SIG-M5 treated with dmso at 0.1 percent for 504 hours (cell line): ENCODE data around the gene ACHE.
"Not testable (repeated sequence)": the region's sequence is repeated elsewhere in the genome, so short reads cannot be mapped to it uniquely, and the experiment has no call there.

Source experiments
- DNase-seq: peaks from one replicate; lab custom pipeline; 2025; ENCODE audit not compliant: unreplicated experiment; lab: John Stamatoyannopoulos, UW

Gene ACHE

DNA sequence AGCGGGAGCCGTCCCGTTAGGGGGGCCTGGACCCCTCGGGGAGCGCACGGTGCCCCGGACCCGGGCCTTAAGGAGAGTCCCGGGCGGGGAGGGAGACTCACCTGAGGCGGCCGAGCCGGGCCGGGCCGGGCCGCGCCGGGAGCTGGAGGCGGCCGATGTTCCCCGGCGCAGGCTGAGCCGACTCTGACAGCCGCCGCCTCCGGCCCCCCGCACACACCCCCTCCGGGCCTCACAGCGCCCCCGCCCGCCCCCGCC, at the start of gene ACHE:
TSS of gene ACHE (minus strand) at position 188 of the 255 bp plus-strand sequence. CDS start 1,656 bp downstream, outside the sequence.
- DNase-seq: no peak

GRCh38 chr7:100944138-100944537, 48.5 kb upstream of the ACHE start:
- no peak for DNase-seq

DNA sequence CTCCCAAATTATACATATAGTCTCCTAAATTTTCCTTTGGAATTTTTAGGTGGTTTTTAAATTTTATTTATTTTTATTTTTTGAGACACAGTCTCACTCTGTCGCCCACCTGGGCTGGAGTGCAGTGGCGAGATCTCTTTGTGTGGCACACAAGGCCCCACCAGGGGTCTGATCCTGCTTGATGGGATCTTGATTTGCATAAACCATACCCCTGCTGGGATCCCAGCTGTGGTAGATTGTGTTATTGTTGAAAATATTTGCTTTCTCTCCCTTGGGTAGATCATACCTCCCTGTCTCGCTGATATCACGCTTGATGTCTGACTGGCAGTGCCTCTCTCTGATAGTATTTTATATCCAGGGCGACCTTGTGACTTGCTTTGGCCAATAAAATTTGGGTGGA, 48.0 kb upstream of the ACHE start:
- no peak for DNase-seq

DNA sequence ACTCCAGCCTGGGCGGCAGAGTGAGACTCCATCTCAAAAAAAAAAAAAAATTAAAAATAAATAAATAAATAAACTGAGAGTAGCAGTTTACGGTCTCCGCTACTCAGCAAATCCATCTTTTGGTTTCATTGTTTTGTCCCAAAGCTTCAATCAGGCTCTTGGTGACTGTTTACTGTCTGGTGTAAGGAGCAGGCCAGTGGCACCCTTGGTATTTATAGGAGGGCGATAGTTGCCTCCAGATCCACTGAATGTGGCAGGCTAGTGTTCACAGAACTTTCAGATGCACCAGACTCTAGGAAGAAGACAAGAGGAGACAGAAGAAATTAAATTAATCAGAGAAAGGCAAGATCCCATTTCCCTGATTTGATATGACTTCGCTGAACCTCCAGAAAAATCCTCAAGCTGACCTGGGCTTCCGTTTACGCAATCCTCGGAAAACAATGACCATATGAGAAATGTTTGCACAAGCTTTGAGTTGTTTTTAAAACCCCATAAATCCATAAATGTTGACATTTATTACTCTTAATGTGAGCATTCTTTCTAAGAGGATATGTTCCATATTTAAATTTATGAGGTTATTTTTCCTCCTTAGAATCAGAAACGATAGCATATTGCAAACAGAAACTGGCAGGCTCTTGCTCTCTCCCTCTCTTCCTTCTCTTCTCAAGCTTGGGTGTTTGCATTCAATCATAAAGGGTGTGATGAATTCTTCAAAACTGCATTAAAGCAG, 46.5 kb upstream of the ACHE start:
- peak; percentile 35 for DNase-seq

- not testable (repeated sequence) for DNase-seq
Observed at GRCh38 chr7:100936167-100936566, 40.5 kb upstream of the ACHE start.

DNA sequence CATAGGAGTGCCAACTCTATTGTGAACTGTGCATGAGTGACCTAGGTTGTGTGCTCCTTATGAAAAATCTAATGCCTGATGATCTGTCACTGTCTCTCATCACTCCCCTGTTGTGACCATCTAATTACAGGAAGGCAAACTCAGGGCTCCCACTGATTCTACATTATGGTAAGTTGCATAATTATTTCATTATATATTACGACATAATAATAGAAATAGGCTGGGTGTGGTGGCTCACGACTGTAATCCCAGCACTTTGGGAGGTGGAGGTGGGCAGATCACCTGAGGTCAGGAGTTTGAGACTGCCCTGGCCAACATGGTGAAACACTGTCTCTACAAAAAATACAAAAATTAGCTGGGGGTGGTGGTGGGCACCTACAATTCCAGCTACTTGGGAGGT, 39.7 kb upstream of the ACHE start:
- not testable (repeated sequence) for DNase-seq

DNA sequence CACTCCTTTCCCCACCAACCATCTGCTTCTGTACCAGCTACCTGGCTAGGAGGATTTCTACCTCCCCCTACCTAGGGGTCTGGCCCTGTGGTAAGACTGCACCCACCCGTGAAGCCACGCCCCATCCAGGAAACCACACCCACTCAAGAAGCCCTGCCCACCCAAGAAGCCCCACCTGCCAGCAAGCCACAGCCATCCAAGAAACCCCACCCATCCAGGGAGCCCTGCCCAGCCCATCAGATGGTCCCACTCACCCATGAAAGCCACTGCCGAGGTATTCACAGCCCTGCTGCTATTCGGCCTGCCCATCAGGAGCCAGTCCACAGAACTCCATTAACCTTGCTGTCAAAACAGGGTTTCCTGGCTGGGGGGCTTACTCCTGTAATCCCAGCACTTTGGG, 38.0 kb upstream of the ACHE start:
- no peak for DNase-seq

GRCh38 chr7:100929808-100930174, 34.1 kb upstream of the ACHE start:
- DNase-seq: no peak

DNA sequence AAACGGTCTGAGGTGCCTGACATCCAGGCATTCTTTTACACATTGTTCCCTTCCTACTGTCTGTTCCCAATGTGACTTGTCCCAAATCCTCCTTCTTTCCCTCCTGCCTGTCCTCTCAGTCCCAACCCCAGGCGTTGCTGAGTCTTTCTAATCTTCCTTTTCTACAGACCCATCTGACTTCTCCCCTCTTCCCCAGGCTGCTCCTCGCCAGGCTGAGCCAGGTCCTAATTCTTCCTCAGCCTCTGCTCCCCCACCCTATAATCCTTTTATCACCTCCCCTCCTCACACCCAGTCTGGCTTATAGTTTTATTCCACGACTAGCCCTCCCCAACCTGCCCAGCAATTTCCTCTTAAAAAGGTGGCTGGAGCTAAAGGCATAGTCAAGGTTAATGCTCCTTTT, 27.9 kb upstream of the ACHE start:
- not testable (repeated sequence) for DNase-seq

- DNase-seq: no peak
Observed at GRCh38 chr7:100921039-100921438, 25.4 kb upstream of the ACHE start.

DNA sequence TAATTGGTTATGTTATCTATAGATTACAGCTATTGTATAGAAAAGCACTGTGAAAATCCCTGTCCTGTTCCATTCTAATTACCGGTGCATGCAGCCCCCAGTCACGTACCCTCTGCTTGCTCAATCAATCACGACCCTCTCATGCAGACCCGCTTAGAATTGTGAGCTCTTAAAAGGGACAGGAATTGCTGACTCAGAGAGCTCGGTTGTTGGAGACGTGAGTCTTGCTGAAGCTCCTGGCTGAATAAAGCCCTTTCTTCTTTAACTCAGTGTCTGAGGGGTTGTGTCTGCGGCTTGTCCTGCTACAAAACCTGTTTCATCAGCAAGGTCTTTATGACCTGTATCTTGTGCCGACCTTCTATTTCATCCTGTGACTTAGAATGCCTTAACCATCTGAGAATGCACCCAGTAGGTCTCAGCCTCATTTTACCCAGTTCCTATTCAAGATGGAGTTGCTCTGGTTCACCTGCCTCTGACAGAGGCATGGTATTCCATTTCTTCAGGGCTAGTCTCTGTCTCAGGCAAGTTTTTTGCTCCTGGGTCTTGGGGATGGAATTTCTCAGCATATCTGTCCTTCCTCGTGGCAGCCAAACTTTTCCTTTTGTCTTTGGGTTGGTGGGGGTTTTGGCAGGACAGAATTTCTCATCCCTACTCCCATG, 24.2 kb upstream of the ACHE start:
- DNase-seq: not testable (repeated sequence)

- not testable (repeated sequence) for DNase-seq
Observed at GRCh38 chr7:100919335-100919734, 23.6 kb upstream of the ACHE start.

- no peak for DNase-seq
Observed at GRCh38 chr7:100914879-100915447, 19.3 kb upstream of the ACHE start.

GRCh38 chr7:100914208-100914878, 18.7 kb upstream of the ACHE start:
- DNase-seq: no peak

DNA sequence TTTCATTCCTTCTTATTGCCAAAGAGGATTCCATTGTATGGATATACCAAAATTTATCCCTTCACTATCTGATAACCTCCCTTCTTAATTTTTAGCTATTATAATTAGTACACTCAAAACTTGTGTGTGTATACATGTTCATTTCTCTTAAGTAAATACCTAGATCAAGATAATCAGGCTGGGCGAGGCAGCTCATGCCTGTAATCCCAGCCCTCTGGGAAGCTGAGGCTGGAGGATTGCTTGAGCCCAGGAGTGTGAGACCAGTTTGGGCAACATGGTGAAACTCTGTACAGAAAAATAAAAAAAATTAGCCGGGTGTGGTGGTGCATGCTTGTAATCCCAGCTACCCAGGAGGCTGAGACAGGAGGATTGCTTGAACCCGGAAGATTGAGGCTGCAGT, 15.8 kb upstream of the ACHE start:
- DNase-seq: no peak

- peak; percentile 52 for DNase-seq
Observed at GRCh38 chr7:100910443-100910842, 14.8 kb upstream of the ACHE start.

GRCh38 chr7:100908512-100908911, 12.8 kb upstream of the ACHE start:
- DNase-seq: no peak

- no peak for DNase-seq
Observed at GRCh38 chr7:100902638-100903037, 7.0 kb upstream of the ACHE start.

- no peak for DNase-seq
Observed at GRCh38 chr7:100901921-100902332, 6.2 kb upstream of the ACHE start.

GRCh38 chr7:100900978-100901377, 5.3 kb upstream of the ACHE start:
- no peak for DNase-seq

DNA sequence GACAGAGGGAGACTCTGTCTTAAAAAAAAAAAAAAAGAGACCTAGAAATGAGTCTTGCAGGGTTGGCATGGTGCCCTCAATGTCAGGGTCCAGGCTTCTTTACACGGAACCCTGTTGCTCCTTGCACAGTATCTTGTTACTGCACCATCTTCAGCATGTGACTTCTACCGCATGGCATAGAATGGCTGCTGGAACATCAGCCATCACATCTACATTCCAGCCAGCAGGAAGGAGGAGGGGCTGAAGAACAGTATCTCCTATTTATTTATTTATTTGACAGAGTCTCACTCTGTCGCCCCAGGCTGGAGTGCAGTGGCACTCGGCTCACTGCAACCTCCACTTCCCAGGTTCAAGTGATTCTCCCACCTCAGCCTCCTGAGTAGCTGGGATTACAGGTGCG, 3.7 kb upstream of the ACHE start:
- no peak for DNase-seq
